GM21447 (cell line): ENCODE results near the gene EVI5.

Experiments
- ATAC-seq: cut with Tn5 transposase; IDR thresholded peaks from one replicate; pipeline ENCODE4 v1.9.1; 2021; ENCODE audit not compliant: unreplicated experiment

The EVI5 gene

GRCh38 chr1:92486251-92487077 lies 298.4 kb downstream of the EVI5 start, which contains the start of gene GFI1:
Gene GFI1 (minus strand): TSS chr1:92486925. CDS start chr1:92483487, 3,438 bp downstream.
- ATAC-seq, result peak; percentile 18

GRCh38 chr1:92485381-92486250 lies 299.3 kb downstream of the EVI5 start:
- peak; percentile 41 for ATAC-seq

- ATAC-seq, result peak; percentile 28
Measured at GRCh38 chr1:92484472-92485380, 300.2 kb downstream of the EVI5 start.

GRCh38 chr1:92483610-92484471 lies 301.1 kb downstream of the EVI5 start:
- ATAC-seq, result peak; percentile 11

GRCh38 chr1:92482665-92483609 lies 302.0 kb downstream of the EVI5 start:
- peak; percentile 6 for ATAC-seq

- no peak for ATAC-seq
Measured at GRCh38 chr1:92481971-92482664, 302.8 kb downstream of the EVI5 start.

- no peak for ATAC-seq
Measured at GRCh38 chr1:92481599-92481925, 303.3 kb downstream of the EVI5 start.

GRCh38 chr1:92480813-92481598 lies 303.9 kb downstream of the EVI5 start:
- ATAC-seq, result no peak

- no peak for ATAC-seq
Measured at GRCh38 chr1:92480200-92480812, 304.6 kb downstream of the EVI5 start.

GRCh38 chr1:92479587-92479986 lies 305.3 kb downstream of the EVI5 start:
- no peak for ATAC-seq

- no peak for ATAC-seq
Measured at GRCh38 chr1:92478393-92478792, 306.5 kb downstream of the EVI5 start.

- ATAC-seq, result peak; percentile 60
Measured at GRCh38 chr1:92476071-92476631, 308.8 kb downstream of the EVI5 start.

GRCh38 chr1:92475029-92475428 lies 309.9 kb downstream of the EVI5 start:
- no peak for ATAC-seq

GRCh38 chr1:92473781-92474495 lies 311.0 kb downstream of the EVI5 start:
- ATAC-seq, result peak; percentile 49

GRCh38 chr1:92470216-92470615 lies 314.7 kb downstream of the EVI5 start:
- no peak for ATAC-seq

GRCh38 chr1:92466683-92467352 lies 318.1 kb downstream of the EVI5 start:
- no peak for ATAC-seq
